Left ventricle myocardium inferior (tissue), 1 donor: ENCODE data around the gene C11orf68. TPM values are rescaled to one million over a fixed set of nuclear protein-coding genes. Genes with fewer than 3 reads are reported as not detected.

Experiments
- DNase-seq: peaks from one replicate; pipeline ENCODE4 v3.0.0-alpha.2; 2020
- H3K27ac ChIP-seq: fragments of 200-600 bp; replicated peaks from 2 replicates; pipeline ENCODE4 v1.8.0; 2021
- H3K27me3 ChIP-seq: fragments of 200-600 bp; 2 replicates; pipeline ENCODE4 v1.8.0; 2021; ENCODE audit warnings: low read depth
- H3K36me3 ChIP-seq: fragments of 200-600 bp; 2 replicates; pipeline ENCODE4 v1.8.0; 2021
- H3K4me1 ChIP-seq: fragments of 200-600 bp; 2 replicates; pipeline ENCODE4 v1.8.0; 2021
- H3K4me3 ChIP-seq: fragments of 200-600 bp; 2 replicates; pipeline ENCODE4 v1.8.0; 2021; ENCODE audit warnings: mild to moderate bottlenecking, moderate library complexity
- H3K9me3 ChIP-seq: fragments of 200-600 bp; replicated peaks from 2 replicates; pipeline ENCODE4 v1.8.0; 2021
- intact Hi-C: fragments of 100-400 bp; cut with micrococcal nuclease; formaldehyde crosslinking; loops from one replicate; pipeline ENCODE4 v1.11.0; 2022
- total RNA-seq: library from RNA; stranded (reverse); fragmentation: NEBNext Ultra II Directional; extraction: Animal tissue kit (Norgen Biotek cat#: 25700); gene quantifications from one replicate; pipeline ENCODE4 v1.2.1, GENCODE V29; 2021
- TF ChIP-seq, protein P1 (sequence below): fragments of 200-600 bp; IDR thresholded peaks from 2 replicates; pipeline ENCODE4 v1.8.0; 2021; ENCODE audit warnings: antibody characterized with exemption, mild to moderate bottlenecking, borderline replicate concordance
- donor health status: DM: no; HTN: yes; CAD: no; lungs with severe emphysema.

Gene C11orf68
- total RNA-seq, 1 donor from 2014 or later, result 37.3 TPM

DNA sequence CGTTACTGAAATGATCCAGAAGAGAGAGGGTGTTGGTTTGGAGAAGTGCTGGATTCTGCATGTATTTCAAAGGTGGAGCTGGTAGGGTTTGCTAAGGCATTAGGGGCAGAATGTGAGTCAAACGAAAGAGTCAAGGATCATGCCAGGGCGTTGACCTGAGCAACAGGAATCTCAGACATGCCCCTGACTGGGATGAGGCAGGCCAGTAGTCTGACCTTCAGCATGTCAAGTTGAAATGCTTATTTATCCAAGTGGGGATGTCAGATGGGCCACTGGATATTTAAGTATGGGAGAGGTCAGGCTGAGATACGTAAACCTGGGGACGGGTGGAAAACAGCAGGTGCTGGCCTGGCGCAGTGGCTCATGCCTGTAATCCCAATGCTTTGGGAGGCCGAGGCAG, 23.7 kb upstream of the C11orf68 start:
- Histone ChIP-seq H3K4me3 (no peak overlapping the region), H3K9me3 (no peaks in the 10 kb centered on the region), H3K36me3 (no peaks in the 10 kb centered on the region), H3K4me1 (no peaks in the 10 kb centered on the region), H3K27ac (no peak overlapping the region), H3K27me3 (peaks cover 48% of the 10 kb centered on the region)
- TF ChIP-seq, protein P1, sequence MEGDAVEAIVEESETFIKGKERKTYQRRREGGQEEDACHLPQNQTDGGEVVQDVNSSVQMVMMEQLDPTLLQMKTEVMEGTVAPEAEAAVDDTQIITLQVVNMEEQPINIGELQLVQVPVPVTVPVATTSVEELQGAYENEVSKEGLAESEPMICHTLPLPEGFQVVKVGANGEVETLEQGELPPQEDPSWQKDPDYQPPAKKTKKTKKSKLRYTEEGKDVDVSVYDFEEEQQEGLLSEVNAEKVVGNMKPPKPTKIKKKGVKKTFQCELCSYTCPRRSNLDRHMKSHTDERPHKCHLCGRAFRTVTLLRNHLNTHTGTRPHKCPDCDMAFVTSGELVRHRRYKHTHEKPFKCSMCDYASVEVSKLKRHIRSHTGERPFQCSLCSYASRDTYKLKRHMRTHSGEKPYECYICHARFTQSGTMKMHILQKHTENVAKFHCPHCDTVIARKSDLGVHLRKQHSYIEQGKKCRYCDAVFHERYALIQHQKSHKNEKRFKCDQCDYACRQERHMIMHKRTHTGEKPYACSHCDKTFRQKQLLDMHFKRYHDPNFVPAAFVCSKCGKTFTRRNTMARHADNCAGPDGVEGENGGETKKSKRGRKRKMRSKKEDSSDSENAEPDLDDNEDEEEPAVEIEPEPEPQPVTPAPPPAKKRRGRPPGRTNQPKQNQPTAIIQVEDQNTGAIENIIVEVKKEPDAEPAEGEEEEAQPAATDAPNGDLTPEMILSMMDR, result no peak
- intact Hi-C loops, result no loop called here
- DNase-seq, result no peak

DNA sequence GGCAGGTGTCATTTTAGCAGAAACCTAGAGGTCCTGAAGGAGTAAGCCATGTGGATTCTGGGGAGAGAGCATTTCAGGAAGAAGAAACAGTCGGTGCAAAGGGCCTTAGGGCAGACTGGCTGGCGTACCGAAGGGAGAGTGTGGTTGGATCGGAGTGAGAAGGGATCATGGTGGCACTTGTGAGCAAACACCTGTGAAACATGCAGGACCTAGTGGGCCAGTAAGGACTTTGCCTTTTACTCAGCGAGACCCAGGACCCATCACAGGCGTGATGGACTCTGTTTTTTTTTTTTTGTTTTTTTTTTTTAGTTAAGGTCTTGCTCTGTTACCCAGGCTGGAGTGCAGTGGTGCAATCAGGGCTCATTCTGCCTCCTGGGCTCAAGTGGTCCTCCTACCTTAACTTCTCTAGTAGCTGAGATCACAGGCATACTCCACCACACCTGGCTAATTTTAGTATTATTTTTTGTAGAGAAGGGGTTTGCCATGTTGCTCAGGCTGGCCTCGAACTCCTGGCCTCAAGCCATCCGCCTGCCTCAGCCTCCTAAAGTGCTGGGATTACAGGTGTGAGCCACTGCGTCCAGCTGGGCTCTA, 23.0 kb upstream of the C11orf68 start:
- no peaks in the 10 kb centered on the region for H3K4me1 ChIP-seq
- no peaks in the 10 kb centered on the region for H3K9me3 ChIP-seq
- peak overlapping the region; percentile 19 for H3K27ac ChIP-seq
- no peaks in the 10 kb centered on the region for H3K36me3 ChIP-seq
- no peak for DNase-seq
- H3K27me3 ChIP-seq, result peaks cover 48% of the 10 kb centered on the region
- intact Hi-C loops, result no loop called here
- H3K4me3 ChIP-seq, result no peak overlapping the region
- TF ChIP-seq, protein P1, result no peak

DNA sequence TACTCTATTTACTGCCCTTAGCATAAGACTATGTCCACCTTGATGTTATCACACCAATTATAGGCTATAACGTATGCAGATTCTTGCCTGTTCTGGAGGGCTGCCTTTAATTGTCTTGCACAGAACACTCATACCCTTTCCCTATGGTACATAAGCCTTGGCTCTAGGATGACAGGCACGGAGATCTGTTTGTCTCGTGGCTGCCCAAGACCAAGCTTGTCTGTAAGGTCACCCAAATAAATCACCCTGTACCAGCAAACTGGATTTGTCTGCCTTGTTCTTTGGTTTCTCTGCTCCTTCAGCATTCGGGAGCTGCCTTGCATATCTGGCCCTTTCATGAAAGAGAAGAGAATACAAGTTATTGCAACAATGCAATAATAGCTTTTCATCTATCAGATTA, 18.9 kb upstream of the C11orf68 start:
- no peak overlapping the region for H3K27ac ChIP-seq
- no peaks in the 10 kb centered on the region for H3K4me1 ChIP-seq
- no peaks in the 10 kb centered on the region for H3K9me3 ChIP-seq
- TF ChIP-seq, protein P1, result no peak
- DNase-seq, result no peak
- H3K36me3 ChIP-seq, result no peaks in the 10 kb centered on the region
- intact Hi-C loops, result no loop called here
- no peak overlapping the region for H3K4me3 ChIP-seq
- H3K27me3 ChIP-seq, result peaks cover 61% of the 10 kb centered on the region

DNA sequence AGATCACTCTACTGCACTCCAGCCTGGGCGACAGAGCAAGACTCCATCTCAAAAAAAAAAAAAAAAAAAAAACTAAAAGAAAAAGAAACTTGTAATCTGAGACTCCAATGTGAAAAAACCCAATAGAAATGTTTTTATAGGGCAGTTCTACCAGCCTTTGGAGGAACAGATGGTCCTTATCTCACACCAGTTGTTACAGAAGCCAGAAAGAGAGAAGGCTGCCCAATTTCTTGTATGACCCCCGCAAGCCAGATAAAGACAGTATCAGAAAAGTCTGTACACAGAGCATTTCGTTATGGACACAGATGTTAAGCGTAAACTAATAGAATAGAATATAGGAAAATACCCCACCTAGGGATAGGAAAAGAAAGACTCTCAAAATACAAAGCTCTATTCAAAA, 15.2 kb upstream of the C11orf68 start:
- Histone ChIP-seq H3K27me3 (peaks cover 41% of the 10 kb centered on the region), H3K36me3 (no peaks in the 10 kb centered on the region), H3K27ac (no peak overlapping the region), H3K4me3 (no peak overlapping the region), H3K4me1 (no peaks in the 10 kb centered on the region), H3K9me3 (no peaks in the 10 kb centered on the region)
- intact Hi-C loops, result no loop called here
- TF ChIP-seq, protein P1, result no peak
- DNase-seq, result no peak

DNA sequence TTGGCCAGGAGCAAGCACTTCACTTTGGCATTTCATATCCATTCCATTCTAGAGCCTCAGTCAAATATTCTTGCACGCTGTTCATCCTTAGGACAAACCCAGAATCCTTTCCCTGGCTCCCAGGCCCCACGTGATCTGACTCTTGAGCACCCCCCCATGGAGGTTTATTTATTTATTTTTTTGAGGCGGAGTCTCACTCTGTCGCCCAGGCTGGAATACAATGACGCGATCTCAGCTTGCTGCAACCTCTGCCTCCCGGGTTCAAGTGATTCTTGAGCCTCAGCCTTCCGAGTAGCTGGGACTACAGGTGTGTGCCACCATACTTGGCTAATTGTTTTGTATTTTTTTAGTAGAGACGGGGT, 13.7 kb upstream of the C11orf68 start:
- H3K4me3 ChIP-seq, result no peak overlapping the region
- H3K4me1 ChIP-seq, result no peaks in the 10 kb centered on the region
- no peaks in the 10 kb centered on the region for H3K9me3 ChIP-seq
- TF ChIP-seq, protein P1, result no peak
- DNase-seq, result no peak
- no peak overlapping the region for H3K27ac ChIP-seq
- intact Hi-C loops, result no loop called here
- no peaks in the 10 kb centered on the region for H3K36me3 ChIP-seq
- H3K27me3 ChIP-seq, result peaks cover 28% of the 10 kb centered on the region
